Bone marrow (tissue), 2 donors: ENCODE results near the gene DKK3.
"Not testable (repeated sequence)": the region's sequence is repeated elsewhere in the genome, so short reads cannot be mapped to it uniquely, and the experiment has no call there.

Source experiments
- DNase-seq, 2 donors: peaks; one replicate each; lab custom pipeline; 2025; lab: John Stamatoyannopoulos, UW

Gene DKK3

GRCh38 chr11:12007769-12008737 is at the start of gene DKK3:
Gene DKK3 (minus strand): TSS chr11:12008626. CDS start chr11:12008582, 44 bp downstream.
- DNase-seq = no peak

- no peak for DNase-seq
These were observed 49.0 kb upstream of the DKK3 start for GRCh38 chr11:12057299-12057980.

- DNase-seq = no peak
These were observed 47.7 kb upstream of the DKK3 start for GRCh38 chr11:12056119-12056518.

GRCh38 chr11:12053606-12054361 is 45.4 kb upstream of the DKK3 start:
- DNase-seq = no peak

GRCh38 chr11:12052676-12053605 is 44.5 kb upstream of the DKK3 start:
- DNase-seq = no peak

- no peak for DNase-seq
These were observed 42.8 kb upstream of the DKK3 start for GRCh38 chr11:12051287-12051662.

GRCh38 chr11:12050470-12051286 is 42.3 kb upstream of the DKK3 start:
- DNase-seq = no peak

- DNase-seq = no peak
These were observed 40.7 kb upstream of the DKK3 start for GRCh38 chr11:12048936-12049790.

- no peak for DNase-seq
These were observed 38.3 kb upstream of the DKK3 start for GRCh38 chr11:12046636-12047236.

- DNase-seq = peak in 1 of 2 donors; percentile 5
These were observed 37.6 kb upstream of the DKK3 start for GRCh38 chr11:12045914-12046635.

GRCh38 chr11:12044799-12045198 is 36.4 kb upstream of the DKK3 start:
- DNase-seq = no peak

- DNase-seq = peak; percentile 10 to 42
These were observed 35.7 kb upstream of the DKK3 start for GRCh38 chr11:12043959-12044791.

- no peak for DNase-seq
These were observed 34.8 kb upstream of the DKK3 start for GRCh38 chr11:12043221-12043620.

- DNase-seq = peak in 1 of 2 donors; percentile 2
These were observed 33.8 kb upstream of the DKK3 start for GRCh38 chr11:12042215-12042676.

- not testable (repeated sequence) for DNase-seq
These were observed 32.3 kb upstream of the DKK3 start for GRCh38 chr11:12040719-12041118.

- DNase-seq = no peak
These were observed 24.5 kb upstream of the DKK3 start for GRCh38 chr11:12032968-12033367.

GRCh38 chr11:12031856-12032544 is 23.6 kb upstream of the DKK3 start:
- DNase-seq = no peak
